IPS-NIHi11 (cell line): Measurements from ENCODE around the gene SORBS2.
A peak's percentile ranks its signal among the peaks of the same experiment; 100 is the strongest.

Source experiments
- DNase-seq: peaks from one replicate; pipeline ENCODE4 v3.0.0; 2012; ENCODE audit warnings: mixed read lengths, low spot score

SORBS2 gene

GRCh38 chr4:185834778-185835177 lies 22.8 kb upstream of the SORBS2 start:
- no peak for DNase-seq

GRCh38 chr4:185834088-185834487 lies 22.1 kb upstream of the SORBS2 start:
- no peak for DNase-seq

GRCh38 chr4:185833055-185833598 lies 21.1 kb upstream of the SORBS2 start:
- no peak for DNase-seq

DNA sequence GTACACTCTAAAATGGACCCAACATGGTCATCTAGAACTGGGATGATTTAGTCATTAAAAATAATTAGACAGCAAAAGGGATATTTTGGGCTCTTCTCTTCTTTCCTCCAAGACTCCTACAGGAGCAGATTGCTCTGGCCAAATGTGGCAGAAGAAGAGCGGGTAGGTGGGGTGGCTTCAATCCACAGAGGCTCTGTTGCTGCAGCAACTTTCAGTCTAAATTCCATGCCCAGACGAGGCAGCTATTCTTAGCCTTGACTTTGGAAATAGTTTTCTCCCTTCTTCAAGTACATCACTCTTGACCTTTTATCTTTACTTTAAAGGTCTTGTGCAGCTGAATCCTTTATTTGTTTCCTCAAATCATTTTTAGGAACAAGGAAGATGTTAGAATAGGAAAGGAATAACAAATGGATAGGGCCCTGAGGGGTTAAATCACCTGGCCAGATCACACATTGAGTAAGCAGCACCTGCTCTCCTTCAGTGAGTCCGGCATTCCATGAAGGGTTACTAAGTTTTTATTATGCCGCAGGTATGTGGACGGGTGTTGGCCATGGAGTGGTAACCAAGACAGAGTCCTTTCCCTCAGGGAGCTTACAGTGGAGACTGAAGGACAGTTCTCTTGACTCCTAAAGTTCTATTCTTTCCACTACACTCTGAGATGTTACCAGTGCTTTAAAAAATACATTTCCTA lies 19.3 kb upstream of the SORBS2 start:
- no peak for DNase-seq

- no peak for DNase-seq
Observed at GRCh38 chr4:185830263-185830994, 18.4 kb upstream of the SORBS2 start.

DNA sequence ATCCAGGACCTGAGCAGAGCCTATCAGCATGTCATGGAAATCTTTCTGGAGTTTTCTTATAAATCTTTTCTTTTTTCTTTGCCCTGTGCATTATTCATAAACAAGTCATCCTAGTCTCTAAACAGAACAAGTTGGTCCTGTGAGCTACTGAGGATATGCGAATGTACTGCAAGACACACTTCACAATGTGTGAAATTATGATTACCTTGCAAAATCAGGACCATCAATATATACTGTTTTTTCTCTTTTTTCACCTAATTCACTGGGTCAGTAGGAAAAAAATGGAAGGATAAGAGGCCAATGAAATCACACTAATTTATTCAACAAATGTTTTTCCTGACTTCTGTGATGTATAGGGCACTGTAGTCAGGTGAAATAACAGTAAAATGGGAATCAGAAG lies 14.4 kb upstream of the SORBS2 start:
- DNase-seq, result no peak

- no peak for DNase-seq
Observed at GRCh38 chr4:185825737-185826136, 13.7 kb upstream of the SORBS2 start.

DNA sequence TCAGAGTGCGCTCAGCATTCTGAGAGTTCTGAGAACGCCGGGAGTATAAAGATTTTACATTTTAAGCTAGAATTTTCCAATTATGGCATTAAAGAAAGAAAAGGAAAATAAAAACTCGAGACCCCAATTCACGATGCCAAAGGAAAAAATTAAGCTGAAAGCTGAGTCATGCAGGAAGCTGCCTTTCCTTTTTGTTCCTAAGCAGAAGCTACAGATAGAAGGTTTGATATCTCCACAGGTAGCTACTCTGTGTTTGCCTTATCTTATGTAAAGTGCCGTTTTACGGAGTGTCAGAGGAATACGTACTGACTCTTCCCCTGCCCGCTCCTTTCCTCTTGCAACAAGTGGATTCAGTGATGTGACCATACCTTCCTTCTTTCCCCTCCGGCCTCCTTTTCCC lies 10.8 kb upstream of the SORBS2 start:
- no peak for DNase-seq

GRCh38 chr4:185821029-185821419 lies 9.0 kb upstream of the SORBS2 start:
- no peak for DNase-seq

DNA sequence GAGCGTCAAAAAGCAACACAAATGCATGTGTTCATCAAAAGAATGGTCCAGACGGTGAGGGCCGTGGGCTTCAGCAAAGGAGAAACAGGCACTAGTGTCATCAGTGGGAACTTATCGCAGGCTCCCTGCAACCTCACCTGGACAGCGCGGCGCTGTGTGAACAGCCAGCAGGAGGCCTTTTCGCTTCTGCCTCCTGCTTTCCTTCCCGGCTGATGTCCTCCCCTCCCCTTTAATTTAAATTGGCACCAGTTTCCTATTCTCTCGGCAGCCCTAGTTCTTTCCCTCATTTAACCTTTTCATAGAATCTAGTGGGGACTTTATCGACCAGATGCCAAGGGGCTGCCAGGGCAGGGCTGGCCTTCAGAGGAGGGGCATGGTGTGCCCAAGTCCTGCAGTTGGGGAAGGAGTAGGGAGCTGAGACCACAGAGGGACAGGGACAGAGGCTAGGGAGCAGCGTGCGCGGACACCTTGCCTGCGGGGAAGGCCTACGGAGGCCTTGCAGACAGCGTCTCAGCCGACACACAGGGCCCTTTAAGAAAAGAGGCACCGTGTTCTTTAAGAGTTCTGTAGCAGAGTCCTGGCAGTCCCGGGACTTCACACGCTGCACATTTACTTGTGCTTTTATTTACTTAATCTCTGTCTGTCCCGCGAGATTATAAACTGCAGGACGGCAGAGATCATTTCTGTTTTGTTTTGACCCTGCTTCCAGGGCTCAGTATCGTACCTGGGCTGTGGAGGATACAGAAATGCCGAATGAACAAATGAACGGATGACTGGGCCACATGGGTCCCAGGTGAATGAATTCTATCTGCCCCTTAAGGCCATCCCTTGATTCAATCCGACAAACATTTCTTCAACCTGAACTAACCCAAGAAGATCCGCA lies 8.4 kb upstream of the SORBS2 start:
- DNase-seq, result no peak

- no peak for DNase-seq
Observed at GRCh38 chr4:185819144-185819543, 7.2 kb upstream of the SORBS2 start.

DNA sequence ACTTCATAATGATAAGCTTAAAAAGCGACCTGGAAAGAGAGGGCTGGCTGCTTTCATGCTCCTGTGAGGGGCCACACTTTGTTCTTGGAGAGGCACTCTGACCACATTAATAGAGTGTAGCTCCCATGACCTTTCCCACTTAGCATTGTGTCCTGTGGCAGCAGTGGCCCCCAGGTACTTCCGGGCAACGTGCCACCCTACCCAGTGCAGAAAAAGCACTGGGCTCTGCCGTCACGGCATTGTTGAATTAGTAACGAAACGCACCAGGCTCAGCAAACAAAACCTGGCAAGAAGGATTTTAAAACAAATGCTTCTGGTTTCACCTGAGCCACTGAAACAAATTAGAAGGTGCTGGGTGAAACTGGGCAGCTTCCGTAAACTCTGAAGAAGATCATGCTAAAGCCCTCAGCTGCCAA lies 5.4 kb upstream of the SORBS2 start:
- no peak for DNase-seq

DNA sequence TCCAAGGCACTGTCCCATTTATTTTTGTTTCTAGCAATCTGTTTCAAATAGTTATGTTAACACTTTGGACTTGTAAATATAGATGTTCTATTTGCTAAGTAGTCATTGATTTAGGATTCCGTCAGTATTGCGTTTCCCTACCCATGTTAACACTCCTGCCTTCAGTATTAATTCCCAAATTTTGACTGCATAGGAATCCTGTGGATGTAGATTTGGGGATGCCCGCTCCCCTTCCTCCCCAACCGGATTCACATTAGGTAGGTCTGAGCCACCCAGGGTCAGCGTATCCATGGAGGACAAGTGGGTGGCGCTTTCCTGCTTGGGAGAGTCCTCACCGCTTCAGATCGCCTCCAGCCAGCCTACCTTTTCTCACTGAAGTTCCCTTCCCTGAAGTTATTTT lies 1.1 kb upstream of the SORBS2 start:
- no peak for DNase-seq

GRCh38 chr4:185810746-185811508 lies 1.1 kb downstream of the SORBS2 start:
- peak; percentile 39 for DNase-seq

DNA sequence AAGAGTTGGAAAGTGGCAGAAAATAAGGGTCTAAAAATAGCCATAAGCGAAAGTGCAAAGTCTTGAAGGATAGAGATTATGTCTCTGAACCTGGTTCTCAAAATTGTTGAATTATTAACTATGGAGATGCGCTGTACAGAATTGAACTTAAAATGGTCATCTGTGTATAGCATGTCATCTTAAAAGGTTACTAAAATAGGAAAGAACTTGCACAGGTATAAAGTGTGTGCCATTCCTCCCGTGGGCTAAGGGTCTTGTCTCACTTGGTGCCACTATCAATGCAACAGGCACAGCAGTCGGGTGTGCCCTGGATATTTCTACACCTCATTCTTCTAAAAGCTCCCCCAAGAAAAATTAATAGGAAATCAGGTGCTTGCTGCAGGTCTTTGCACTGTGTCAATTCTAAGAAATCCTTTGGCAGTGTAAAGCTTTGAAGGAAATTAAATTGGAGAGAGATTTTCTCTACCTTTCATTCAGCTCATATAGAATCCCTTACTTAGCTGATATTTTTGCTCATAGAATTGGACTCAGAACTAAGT lies 2.4 kb downstream of the SORBS2 start:
- DNase-seq, result no peak

GRCh38 chr4:185809121-185809520 lies 2.9 kb downstream of the SORBS2 start:
- no peak for DNase-seq

DNA sequence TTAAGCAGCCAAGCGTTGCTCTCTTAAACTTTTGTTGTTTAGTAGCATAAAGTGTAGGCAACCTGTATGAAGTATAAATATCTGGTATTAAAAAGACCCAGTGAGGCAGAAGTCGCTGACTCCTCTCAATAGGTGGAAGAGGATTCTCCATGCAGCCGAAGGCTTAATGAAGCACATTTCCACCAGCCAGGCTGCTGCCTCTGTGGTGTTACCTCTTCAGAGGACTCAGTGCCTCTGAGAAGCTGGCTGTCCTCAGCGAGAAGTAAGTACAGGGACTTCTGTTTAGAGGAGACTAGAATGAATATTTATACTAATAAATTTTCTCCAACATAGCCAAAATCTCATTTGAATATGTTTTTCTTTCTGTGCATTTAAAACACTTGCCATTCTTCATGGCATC lies 6.0 kb downstream of the SORBS2 start:
- no peak for DNase-seq

DNA sequence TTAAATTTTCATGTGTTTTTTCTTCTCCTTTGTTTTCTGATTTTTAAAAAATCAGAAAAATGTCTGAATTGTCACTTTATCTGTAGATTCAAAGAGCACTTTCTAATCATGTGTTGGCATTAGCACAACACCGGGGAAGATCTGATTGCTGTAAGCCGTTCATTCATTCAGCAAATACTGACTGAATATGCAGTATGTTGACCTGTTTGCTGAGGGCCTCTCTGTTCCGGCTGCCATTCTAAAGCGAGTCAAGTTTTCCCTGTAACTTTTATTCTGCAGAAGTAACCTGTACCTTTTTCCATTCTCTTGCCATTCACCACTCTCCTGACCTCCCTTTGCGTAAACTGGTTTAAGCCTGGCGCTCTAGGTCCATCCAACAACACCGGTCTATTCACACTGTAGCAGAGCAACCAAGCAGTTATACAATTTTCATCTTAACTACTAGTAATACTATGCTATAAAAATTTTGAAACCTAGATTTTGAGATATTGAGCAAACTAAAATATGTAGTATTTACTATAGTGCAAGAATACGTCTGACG lies 6.7 kb downstream of the SORBS2 start:
- no peak for DNase-seq

GRCh38 chr4:185803022-185803421 lies 9.0 kb downstream of the SORBS2 start:
- no peak for DNase-seq

DNA sequence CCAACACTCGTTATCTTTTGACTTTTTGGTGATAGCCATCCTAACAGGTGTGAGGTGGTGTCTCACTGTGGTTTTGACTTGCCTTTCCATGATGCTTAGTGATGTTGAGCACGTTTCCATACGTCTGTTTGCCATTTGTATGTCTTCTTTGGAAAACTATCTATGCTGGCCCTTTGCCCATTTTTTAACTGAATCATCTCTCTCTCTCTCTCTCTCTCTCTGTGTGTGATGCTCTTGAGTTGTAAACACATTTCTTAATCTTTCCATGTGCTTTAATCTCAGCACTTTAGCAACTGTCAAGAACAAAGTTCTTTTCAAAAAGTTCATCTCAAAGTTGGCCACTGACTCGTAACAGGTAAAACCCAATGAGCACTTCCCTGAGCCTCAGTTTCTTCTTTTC lies 10.5 kb downstream of the SORBS2 start:
- DNase-seq, result no peak

DNA sequence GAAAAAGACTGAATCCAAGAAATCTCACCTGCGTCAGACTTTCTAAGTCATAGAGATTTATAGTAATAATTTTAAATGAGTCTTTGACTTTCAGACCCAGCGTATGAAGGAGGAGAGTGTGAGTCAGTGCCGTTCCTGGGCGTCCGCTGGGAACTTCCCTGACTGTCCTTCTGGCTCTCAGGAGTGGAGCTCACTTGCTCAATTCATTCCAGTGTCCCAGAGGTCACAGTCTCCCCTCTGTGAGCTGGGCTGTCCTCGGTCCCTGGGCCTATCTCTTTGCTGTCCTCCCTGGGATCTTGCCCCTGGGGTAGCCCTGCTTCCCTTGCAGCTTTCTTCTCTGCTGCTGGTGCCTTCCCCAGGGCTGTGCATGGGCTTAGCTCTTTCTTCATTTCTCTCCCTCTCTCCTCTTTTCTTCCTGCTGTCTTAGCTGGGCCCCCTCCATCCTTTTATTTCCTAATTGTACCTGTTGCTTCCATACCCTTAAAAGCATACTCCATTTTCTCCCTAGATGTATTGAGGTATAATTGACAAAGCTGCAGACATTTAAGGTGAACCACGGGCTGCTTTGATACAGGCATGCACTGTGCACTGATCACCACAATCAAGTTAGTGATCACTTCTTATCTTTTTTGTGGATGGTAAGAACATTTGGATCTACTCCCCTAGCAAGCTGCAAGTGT lies 11.6 kb downstream of the SORBS2 start:
- no peak for DNase-seq
